NCI-H1436 treated with DMSO at 0.1 percent for 48 hours (cell line): Measurements from ENCODE around the gene GAK.

Experiments used
- DNase-seq: peaks from one replicate; lab custom pipeline; 2025; lab: John Stamatoyannopoulos, UW

GAK gene

GRCh38 chr4:869776-870175 is 62.3 kb downstream of the GAK start:
- DNase-seq, result no peak

GRCh38 chr4:868421-868820 is 63.7 kb downstream of the GAK start:
- no peak for DNase-seq

GRCh38 chr4:867526-868250 is 64.4 kb downstream of the GAK start:
- no peak for DNase-seq

DNA sequence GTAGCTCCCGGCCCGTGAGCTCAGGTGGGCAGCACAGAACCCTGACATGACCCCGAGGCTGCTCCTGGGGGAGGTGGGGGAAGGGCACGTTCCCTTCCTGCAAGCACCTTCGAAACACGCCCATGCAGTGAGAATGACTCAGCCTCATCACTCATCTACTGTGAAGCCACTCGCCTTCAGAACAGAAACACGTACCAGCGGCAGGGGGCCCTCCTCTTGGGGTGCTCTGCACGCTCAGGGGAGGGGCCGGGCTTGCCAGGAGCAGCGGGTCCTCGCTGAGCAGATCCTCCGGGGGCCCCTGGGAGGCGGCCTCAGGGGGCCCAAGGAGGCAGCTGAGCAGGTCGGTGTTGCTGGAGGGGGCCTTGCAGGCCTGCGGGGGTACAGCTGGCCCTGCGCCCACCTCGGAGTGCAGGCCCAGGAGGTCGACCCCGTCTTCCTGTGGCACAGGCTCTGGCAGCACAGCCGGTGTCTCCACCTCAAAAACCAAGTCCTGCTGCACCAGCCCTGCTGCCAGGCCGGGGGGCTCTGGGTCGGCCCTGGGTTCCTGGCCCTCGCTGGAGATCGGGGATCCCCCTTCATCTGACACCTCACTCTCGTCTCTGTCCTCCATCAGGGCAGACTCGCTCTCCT is 65.2 kb downstream of the GAK start:
- DNase-seq, result no peak

GRCh38 chr4:866068-866760 is 65.9 kb downstream of the GAK start:
- no peak for DNase-seq

- no peak for DNase-seq
These were observed 66.5 kb downstream of the GAK start for GRCh38 chr4:865572-865971.

DNA sequence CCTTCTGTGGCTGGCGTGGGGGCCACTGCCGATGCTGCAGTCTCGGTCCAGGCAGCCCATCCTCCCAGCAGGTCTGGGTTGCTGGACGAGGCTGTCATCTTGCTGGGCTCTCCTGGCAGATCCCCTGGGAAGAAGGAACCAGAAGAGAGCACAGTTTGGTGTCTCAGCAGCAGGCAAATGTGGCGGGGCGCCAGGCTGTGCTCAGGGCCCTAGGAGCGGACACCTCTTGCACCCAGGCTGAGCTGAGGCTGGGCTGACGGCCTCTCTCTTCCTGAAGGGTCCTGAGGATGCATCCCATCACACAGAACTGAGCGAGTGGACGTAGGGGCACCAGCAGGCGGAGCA is 67.0 kb downstream of the GAK start:
- DNase-seq, result no peak

DNA sequence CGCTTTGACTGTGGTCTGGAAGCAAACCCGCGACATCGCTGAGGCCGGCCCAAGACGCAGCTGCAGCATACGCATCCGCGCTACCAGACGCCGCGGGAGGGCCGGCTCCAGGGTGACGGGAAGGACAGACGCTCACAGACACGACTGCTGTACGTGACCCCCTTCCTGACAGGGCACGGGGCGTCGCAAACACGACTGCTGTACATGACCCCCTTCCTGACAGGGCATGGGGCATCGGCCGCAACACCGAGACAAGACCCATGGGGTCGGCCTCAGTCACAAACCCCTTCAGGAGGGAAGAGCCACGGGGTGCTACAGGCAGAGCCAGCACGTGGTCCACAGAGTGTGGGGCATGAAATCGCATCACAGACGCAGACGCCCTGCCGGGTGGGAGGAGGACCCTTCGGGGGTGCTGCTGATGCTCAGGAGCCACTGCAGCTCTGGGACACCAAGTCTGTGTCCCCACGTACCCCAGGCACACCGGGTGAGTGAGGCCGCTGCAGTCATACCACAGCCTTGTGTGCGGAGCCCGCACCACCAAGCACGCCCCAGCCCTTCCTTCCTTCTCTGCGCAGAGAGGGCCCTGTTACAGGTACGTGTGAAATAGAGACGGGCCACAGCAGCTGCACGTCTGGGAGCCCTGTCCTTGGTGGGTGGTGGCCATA is 67.5 kb downstream of the GAK start:
- DNase-seq, result no peak

DNA sequence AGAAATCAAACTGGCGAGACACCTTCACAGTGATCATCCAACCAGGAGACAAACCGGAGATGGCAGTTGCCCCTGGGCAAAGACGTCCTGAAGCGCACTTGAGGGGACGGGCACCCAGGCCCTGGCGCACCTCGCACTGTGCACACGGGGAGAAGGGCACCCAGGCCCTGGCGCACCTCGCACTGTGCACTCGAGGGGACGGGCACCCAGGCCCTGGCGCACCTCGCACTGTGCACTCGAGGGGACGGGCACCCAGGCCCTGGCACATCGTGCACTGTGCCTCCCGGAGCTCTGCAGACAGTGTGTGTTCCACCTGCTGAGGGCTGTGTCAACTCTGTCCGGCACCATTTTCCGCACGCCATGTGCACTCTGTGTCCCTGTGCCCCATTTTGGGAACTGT is 71.6 kb downstream of the GAK start:
- no peak for DNase-seq

GRCh38 chr4:859496-859895 is 72.6 kb downstream of the GAK start:
- DNase-seq, result no peak

- DNase-seq, result no peak
These were observed 73.2 kb downstream of the GAK start for GRCh38 chr4:858831-859451.

DNA sequence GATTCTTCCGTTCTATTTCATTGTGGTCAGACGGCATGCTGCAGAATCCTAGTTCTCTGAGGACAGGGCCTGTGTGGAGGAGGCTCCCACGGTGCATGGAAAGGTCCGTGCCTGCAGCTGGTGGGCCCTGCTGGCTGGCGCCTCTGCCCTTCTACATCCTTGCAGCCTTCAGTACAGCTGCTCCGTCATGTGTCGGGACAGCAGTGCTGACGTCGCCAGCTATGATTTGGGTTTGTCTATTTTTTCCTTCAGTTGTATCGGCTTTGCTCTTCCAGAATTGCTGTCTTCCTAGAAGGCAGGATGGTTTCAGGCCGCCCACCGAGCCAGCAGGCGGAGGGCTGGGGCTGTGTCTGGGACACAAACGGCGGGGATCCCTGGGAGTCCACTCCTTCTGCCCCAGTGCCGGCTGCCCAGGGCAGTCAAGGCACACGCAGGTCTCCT is 74.1 kb downstream of the GAK start:
- no peak for DNase-seq

DNA sequence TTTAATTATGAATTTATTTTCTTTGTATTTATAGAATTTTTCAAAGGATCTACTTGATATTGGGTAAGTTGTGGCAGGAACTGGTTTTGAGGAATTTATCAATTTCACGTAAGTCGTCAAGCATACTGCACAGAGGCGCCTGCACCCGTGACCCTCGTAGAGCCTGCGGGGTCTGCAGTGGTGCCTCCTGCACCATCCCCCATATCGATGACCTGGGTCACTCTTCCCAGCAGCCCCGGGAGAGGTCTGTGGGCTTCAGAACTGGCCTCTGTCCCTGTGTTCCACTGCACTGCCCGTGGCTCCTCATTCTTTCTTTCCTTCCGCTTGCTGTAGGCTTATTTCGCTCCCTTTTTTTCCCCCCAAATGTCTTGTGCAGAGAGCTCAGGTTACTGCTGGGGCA is 74.7 kb downstream of the GAK start:
- no peak for DNase-seq

- no peak for DNase-seq
These were observed 75.8 kb downstream of the GAK start for GRCh38 chr4:856225-856901.

- DNase-seq, result no peak
These were observed 76.3 kb downstream of the GAK start for GRCh38 chr4:855880-856224.

DNA sequence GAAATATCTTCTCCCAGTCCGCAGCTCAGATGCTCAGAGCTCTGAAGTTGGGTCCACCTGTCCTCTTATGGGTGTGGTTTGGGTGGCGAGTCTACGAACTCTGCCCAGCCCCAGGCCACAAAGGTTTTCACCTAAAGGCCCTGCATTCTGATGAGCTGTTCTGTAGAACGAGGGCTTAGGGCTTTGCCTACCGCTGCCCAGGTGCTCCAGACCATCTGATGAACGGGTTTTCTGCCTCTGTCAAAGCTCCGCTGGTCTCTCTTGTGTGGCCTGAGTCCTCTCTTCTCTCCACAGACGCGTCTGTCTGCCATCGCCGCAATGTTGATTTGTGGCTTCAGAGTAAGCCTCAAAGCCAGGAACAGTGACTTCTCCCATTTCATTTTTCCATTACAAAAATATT is 77.8 kb downstream of the GAK start:
- DNase-seq, result no peak

- DNase-seq, result no peak
These were observed 78.7 kb downstream of the GAK start for GRCh38 chr4:853416-853781.

DNA sequence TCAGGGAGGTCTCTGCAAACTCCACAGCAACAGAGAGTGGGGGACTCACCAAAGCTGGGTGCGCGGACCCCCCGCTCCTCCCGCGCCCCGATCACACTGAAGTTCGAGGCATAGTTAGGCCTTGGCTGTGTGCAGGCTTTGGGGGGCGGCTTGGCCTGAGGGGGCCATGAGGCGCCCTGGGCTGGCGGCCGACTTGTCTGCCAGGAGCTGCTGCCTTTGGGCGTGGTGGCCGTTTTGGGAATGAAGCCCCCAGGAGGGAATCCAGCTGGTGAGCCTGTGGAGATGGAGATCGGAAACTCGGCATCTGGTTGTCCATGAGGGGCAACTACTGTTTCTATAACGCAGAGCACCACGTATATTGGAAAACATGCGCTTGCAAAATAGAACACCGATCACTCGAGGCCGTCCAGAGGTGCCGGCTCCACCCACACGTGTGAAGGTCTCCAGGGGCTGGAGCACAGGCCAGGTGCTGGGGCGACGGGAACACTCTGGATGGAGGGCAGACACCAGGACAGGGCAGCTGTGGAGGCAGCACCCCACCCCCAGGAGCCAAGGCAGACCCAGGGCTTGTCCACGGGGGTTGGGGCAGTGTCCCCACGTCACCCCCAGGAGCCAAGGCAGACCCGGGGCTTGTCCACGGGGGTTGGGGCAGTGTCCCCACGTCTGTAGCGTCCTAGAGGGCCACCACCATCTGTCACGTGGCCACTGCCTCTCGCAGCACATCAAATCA is 80.2 kb downstream of the GAK start:
- no peak for DNase-seq

- no peak for DNase-seq
These were observed 81.7 kb downstream of the GAK start for GRCh38 chr4:850323-850945.

DNA sequence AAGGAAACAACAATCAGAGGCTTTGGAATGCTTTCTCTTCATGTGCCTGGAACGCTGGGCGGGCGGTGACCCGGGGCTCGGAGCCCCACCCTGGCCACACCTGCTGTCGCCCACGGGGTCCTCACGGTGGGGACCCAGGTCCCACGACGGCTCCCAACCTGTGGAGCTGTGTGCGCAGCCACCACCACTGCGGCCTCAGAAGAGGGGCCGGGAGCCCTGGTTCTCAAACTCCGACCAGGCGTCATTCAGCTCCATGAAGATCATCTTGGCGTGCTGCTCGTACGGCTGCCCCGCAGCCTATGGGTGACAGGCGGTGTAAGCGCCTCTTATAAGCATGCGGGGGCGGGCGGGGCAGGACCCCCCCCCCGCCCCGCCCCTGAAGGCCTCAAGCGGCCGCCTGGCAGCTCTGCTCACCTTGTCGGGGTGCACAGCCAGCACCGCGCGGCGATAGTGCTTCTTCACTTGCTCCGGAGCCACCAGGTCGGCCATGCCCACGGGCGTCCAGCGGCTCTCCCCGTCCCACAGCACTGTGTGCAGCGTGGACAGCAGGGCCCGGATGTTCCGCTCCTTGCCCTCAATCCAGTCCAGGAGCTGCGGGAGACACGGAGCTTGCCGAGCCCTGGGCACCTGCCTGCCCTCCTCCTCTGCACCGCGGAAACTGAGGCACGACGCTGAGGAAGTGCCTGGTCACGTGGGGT is 82.5 kb downstream of the GAK start:
- no peak for DNase-seq
